ENCODE data around the gene HLTF. TPM values are rescaled to one million over a fixed set of nuclear protein-coding genes. Genes with fewer than 3 reads are reported as not detected.
A peak's percentile ranks its signal among the peaks of the same experiment; 100 is the strongest.

The HLTF gene
- total and polyA plus RNA-seq, 2 of the 13 experiments (the other 11 are each of a cell fraction or from before 2014, with no cell fraction given) = 12.0 to 22.9 TPM

DNA sequence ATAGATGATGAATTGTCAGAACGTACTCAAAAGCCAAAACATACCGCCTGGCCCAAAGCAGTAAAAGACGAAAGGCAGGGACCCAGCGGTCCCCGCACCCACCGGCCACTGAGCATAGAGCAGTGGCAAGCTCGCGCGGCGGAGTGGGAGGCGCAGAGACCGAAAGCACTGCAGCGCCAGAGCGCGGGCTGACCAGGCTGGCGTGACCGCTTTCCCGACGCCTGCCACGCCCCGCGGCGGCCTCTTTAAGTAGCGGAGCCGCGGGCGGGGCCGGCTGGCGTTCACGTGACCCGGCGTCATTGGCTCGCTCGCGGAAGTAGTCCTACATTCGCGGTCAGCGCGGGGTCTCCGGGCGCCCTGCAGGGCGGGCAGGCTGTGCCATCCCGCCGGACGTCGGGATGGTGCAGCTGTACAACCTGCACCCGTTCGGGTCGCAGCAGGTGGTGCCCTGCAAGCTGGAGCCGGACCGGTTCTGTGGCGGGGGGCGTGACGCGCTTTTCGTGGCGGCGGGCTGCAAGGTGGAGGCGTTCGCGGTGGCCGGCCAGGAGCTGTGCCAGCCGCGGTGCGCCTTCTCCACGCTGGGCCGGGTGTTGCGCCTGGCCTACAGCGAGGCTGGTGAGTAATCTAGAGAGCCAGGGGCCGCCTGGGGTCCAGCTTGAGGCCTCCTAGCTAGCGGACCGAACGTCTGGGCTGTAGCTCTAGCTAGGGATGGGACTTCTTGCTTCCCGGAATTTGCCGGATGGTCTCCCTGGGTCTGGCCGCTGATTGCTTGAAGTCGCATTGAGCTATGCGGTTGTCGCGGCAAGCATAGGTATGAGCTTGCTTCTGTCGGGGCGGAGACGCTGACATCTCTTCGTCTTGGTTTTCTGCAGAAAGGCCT lies 43.2 kb upstream of the HLTF start, which contains the start of gene HPS3 (continued):
- TF ChIP-seq ZNF879 (CRISPR knock-in tag; IDR thresholded peaks at IDR 0.05) = 0 out of 2 replicates have a peak, but pooled peaks have one; percentile 56
- no peak for TF ChIP-seq SP2 (CRISPR knock-in tag; IDR thresholded peaks at IDR 0.05)
- TF ChIP-seq NFYB (CRISPR knock-in tag; IDR thresholded peaks at IDR 0.05) = peak; percentile 29; the same call in 1 of the 2 replicates
- TF ChIP-seq ZNF101 (CRISPR knock-in tag; IDR thresholded peaks at IDR 0.05; ENCODE audit: borderline replicate concordance, low read depth) = no peak
- TF ChIP-seq, protein P1, sequence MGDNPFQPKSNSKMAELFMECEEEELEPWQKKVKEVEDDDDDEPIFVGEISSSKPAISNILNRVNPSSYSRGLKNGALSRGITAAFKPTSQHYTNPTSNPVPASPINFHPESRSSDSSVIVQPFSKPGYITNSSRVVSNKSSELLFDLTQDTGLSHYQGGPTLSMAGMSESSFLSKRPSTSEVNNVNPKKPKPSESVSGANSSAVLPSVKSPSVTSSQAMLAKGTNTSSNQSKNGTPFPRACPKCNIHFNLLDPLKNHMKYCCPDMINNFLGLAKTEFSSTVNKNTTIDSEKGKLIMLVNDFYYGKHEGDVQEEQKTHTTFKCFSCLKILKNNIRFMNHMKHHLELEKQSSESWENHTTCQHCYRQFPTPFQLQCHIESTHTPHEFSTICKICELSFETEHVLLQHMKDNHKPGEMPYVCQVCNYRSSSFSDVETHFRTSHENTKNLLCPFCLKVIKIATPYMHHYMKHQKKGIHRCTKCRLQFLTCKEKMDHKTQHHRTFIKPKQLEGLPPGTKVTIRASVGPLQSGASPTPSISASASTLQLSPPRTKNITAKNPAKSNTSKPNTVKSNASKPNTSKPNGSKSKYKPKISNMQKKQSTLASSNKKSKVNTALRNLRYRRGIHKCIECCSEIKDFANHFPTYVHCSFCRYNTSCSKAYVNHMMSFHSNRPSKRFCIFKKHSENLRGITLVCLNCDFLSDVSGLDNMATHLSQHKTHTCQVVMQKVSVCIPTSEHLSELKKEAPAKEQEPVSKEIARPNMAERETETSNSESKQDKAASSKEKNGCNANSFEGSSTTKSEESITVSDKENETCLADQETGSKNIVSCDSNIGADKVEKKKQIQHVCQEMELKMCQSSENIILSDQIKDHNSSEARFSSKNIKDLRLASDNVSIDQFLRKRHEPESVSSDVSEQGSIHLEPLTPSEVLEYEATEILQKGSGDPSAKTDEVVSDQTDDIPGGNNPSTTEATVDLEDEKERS (CRISPR knock-in tag; IDR thresholded peaks at IDR 0.05) = no peak
- TF ChIP-seq ZSCAN5A (CRISPR knock-in tag; IDR thresholded peaks at IDR 0.05; ENCODE audit: borderline replicate concordance) = peak; percentile 98; the same call in 1 of the 2 replicates
- no peak; the same call in 1 of the 2 replicates for TF ChIP-seq NFIC (IDR thresholded peaks at IDR 0.05; ENCODE audit: low read length)
- no peak for TF ChIP-seq NFYC (CRISPR knock-in tag; IDR thresholded peaks at IDR 0.05)
- peak; percentile 91 for TF ChIP-seq CHCHD3 (CRISPR knock-in tag; IDR thresholded peaks at IDR 0.05)
- no peak for TF ChIP-seq HMGA1 (CRISPR knock-in tag; conservative IDR thresholded peaks at IDR 0.05)
- TF ChIP-seq ZSCAN25 (CRISPR knock-in tag; IDR thresholded peaks at IDR 0.05) = no peak
- TF ChIP-seq AHR (CRISPR knock-in tag; IDR thresholded peaks at IDR 0.05) = 0 out of 2 replicates have a peak, but pooled peaks have one; percentile 76
- TF ChIP-seq, protein P2, sequence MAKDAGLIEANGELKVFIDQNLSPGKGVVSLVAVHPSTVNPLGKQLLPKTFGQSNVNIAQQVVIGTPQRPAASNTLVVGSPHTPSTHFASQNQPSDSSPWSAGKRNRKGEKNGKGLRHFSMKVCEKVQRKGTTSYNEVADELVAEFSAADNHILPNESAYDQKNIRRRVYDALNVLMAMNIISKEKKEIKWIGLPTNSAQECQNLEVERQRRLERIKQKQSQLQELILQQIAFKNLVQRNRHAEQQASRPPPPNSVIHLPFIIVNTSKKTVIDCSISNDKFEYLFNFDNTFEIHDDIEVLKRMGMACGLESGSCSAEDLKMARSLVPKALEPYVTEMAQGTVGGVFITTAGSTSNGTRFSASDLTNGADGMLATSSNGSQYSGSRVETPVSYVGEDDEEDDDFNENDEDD (CRISPR knock-in tag; IDR thresholded peaks at IDR 0.05; ENCODE audit: borderline replicate concordance) = peak; percentile 60; the same call in 1 of the 2 replicates
- TF ChIP-seq KDM3A (CRISPR knock-in tag; IDR thresholded peaks at IDR 0.05; ENCODE audit: low read depth) = peak; percentile 83; the same call in 1 of the 2 replicates
- TF ChIP-seq HES4 (CRISPR knock-in tag; IDR thresholded peaks at IDR 0.05; ENCODE audit: borderline replicate concordance) = peak; percentile 77; the same call in 1 of the 2 replicates
- TF ChIP-seq ZNF7 (CRISPR knock-in tag; IDR thresholded peaks at IDR 0.05) = no peak
- no peak for TF ChIP-seq ATM (IDR thresholded peaks at IDR 0.05; ENCODE audit: borderline replicate concordance)
- TF ChIP-seq ZNF441 (CRISPR knock-in tag; IDR thresholded peaks at IDR 0.05; ENCODE audit: borderline replicate concordance) = peak; percentile 73; the same call in 1 of the 2 replicates
- TF ChIP-seq ZUFSP (CRISPR knock-in tag; IDR thresholded peaks at IDR 0.05; ENCODE audit: borderline replicate concordance) = no peak
- TF ChIP-seq THAP8 (CRISPR knock-in tag; IDR thresholded peaks at IDR 0.05; ENCODE audit: borderline replicate concordance) = no peak; the same call in 1 of the 2 replicates
